Colonic mucosa (tissue), 4 donors: ENCODE results near the gene TXNL1. TPM values are rescaled to one million over a fixed set of nuclear protein-coding genes. Genes with fewer than 3 reads are reported as not detected.

Source experiments
- DNase-seq: peaks from one replicate; pipeline ENCODE4 v3.0.0-alpha.2; 2020
- H3K27ac ChIP-seq: fragments of 200-600 bp; one replicate; pipeline ENCODE4 v1.8.0; 2021
- H3K27me3 ChIP-seq: fragments of 200-600 bp; one replicate; pipeline ENCODE4 v1.8.0; 2021
- H3K36me3 ChIP-seq: fragments of 200-600 bp; one replicate; pipeline ENCODE4 v1.8.0; 2021
- H3K4me1 ChIP-seq: fragments of 200-600 bp; one replicate; pipeline ENCODE4 v1.8.0; 2021; ENCODE audit warnings: mild to moderate bottlenecking
- H3K4me3 ChIP-seq: fragments of 200-600 bp; one replicate; pipeline ENCODE4 v1.8.0; 2021
- H3K9ac ChIP-seq, 2 donors: one replicate each; pipeline ENCODE4 v1.7.0; 2013; ENCODE audit warnings: control low read depth in 2 of 2, low read depth in 2 of 2, low read length in 2 of 2
- H3K9me3 ChIP-seq: fragments of 200-600 bp; one replicate; pipeline ENCODE4 v1.8.0; 2021
- intact Hi-C: fragments of 100-400 bp; cut with DNase I; formaldehyde crosslinking; loops from one replicate; pipeline ENCODE4 v1.14.1; 2022
- total RNA-seq, 2 donors: library from RNA; stranded (reverse); fragmentation: NEBNext Ultra II Directional in 1 of 2; extraction: Animal tissue kit (Norgen Biotek cat#: 25700) in 1 of 2; gene quantifications; one replicate each; pipeline ENCODE4 v1.2.1, GENCODE V29; 2021
- TF ChIP-seq, protein P1 (sequence below): fragments of 200-600 bp; IDR thresholded peaks from one replicate; pipeline ENCODE4 v1.8.0; 2022; ENCODE audit warnings: antibody characterized with exemption, mild to moderate bottlenecking
- donor health status: healthy.
- donor health status: DM: no; HTN: no; CAD: no.
- donor health status: DM: no; HTN: no; CAD: no.

Gene TXNL1
- total RNA-seq, 2 donors from 2014 or later = 67.7 to 69.4 TPM

DNA sequence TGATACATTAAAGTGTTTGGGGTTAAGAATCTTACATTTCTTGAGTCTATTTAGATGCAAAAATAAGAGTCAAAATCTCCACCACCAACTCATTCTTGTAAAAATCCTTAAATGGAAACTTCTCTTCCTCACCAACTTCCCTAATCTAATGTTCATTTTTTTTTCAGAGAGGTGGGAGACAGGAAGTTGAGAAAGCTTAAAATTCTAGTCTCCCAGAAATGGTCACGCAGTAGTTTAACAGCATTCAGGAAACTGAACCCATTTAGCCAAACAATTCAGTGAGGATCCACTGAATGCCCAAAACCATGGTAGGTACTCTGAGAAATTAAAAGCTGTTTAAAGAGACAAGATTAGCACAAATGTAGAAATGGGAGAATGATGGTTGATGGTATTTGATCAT, 69.0 kb downstream of the TXNL1 start:
- no peaks in the 10 kb centered on the region for H3K4me1 ChIP-seq
- no peaks in the 10 kb centered on the region for H3K27me3 ChIP-seq
- intact Hi-C loops = no loop called here
- no peak for DNase-seq
- H3K27ac ChIP-seq = no peak overlapping the region
- TF ChIP-seq, protein P1, sequence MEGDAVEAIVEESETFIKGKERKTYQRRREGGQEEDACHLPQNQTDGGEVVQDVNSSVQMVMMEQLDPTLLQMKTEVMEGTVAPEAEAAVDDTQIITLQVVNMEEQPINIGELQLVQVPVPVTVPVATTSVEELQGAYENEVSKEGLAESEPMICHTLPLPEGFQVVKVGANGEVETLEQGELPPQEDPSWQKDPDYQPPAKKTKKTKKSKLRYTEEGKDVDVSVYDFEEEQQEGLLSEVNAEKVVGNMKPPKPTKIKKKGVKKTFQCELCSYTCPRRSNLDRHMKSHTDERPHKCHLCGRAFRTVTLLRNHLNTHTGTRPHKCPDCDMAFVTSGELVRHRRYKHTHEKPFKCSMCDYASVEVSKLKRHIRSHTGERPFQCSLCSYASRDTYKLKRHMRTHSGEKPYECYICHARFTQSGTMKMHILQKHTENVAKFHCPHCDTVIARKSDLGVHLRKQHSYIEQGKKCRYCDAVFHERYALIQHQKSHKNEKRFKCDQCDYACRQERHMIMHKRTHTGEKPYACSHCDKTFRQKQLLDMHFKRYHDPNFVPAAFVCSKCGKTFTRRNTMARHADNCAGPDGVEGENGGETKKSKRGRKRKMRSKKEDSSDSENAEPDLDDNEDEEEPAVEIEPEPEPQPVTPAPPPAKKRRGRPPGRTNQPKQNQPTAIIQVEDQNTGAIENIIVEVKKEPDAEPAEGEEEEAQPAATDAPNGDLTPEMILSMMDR = no peak
- no peak overlapping the region for H3K9ac ChIP-seq
- H3K9me3 ChIP-seq = no peaks in the 10 kb centered on the region
- H3K4me3 ChIP-seq = no peak overlapping the region
- H3K36me3 ChIP-seq = no peaks in the 10 kb centered on the region

DNA sequence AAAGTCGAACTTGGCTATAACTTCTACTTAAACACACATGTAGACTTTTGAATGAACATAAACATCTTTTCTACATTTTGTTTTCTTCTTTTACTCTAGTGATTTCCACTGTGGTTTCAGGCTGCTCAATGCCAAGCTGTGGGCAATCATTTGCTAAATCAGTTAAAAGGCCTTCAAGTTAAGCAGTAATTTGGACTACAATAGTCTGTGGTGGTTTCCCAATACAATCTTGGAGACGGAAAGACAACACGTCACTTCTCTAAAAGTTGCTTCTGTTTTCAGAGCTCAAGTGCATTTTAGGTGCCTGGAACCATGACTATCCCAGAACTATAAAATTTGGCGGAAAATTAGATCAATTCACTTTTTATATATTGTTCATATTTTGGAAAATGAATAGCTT, 69.4 kb downstream of the TXNL1 start:
- TF ChIP-seq, protein P1 = no peak
- H3K27ac ChIP-seq = no peak overlapping the region

DNA sequence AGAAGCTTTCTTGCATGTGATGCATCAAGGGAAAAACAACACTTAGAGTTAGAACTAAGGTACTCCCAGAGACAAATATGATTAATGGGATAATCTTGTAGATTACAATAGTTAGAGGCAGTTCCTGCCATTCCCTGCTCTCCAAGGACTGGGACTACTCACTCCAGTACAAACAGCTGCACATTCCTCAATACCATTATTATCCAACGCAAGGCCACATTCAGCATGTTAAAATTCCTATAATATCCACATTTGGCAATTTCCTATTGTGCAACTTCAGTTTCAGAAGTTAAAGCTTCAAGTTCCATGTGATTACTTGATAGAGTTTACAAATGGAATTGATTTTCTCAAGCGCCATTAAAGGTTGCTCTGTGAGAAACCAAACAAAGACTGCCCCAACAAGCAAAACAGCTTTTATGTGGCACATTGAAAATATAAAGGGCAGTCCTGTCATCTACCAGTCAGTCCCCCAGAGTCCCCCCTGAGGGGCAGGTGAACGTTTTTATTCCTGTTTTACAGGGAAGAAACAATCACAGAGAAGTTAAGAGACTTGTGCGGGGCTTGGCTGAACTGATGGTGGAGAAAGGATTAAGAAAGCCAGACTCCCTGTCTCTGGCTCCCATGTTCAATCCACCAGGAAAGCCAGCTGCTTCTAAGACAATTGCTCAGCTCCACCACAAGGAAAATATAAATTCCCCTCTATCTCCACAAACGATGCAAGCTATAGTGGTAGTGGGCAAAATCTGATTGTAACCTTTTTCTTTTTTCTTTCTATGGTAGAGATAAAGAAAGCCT, 72.6 kb downstream of the TXNL1 start:
- Histone ChIP-seq H3K27ac (no peak overlapping the region), H3K4me3 (no peak overlapping the region), H3K9ac (no peak overlapping the region), H3K36me3 (no peaks in the 10 kb centered on the region), H3K4me1 (no peaks in the 10 kb centered on the region), H3K9me3 (no peaks in the 10 kb centered on the region), H3K27me3 (no peaks in the 10 kb centered on the region)
- no peak for DNase-seq
- TF ChIP-seq, protein P1 = no peak
- intact Hi-C loops = no loop called here

More for the DNA sequence above, 69.4 kb downstream of the TXNL1 start:
- Histone ChIP-seq H3K4me1 (no peaks in the 10 kb centered on the region), H3K9me3 (no peaks in the 10 kb centered on the region), H3K36me3 (no peaks in the 10 kb centered on the region), H3K9ac (no peak overlapping the region), H3K27me3 (no peaks in the 10 kb centered on the region), H3K4me3 (no peak overlapping the region)
- DNase-seq = no peak
- intact Hi-C loops = no loop called here

DNA sequence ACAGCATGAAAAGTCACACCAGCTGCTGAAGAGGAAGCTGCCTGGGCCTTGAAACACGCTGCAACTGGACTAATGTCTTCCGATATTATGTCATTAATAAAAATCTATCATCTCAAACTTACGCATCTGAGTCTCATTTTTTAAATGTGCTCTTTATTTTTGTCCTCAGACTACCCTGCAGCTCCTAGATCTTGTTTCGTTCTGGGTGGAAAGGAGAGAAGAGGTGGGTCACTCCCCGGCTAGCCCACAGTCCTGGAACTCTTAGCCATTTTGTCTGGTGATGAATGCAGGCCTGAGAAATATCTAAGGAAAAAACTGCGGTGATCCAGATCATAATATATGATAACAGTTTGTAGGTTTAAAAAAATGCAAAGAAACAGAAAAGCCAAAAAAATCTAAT, 73.3 kb downstream of the TXNL1 start:
- H3K4me1 ChIP-seq = no peaks in the 10 kb centered on the region
- TF ChIP-seq, protein P1 = no peak

DNA sequence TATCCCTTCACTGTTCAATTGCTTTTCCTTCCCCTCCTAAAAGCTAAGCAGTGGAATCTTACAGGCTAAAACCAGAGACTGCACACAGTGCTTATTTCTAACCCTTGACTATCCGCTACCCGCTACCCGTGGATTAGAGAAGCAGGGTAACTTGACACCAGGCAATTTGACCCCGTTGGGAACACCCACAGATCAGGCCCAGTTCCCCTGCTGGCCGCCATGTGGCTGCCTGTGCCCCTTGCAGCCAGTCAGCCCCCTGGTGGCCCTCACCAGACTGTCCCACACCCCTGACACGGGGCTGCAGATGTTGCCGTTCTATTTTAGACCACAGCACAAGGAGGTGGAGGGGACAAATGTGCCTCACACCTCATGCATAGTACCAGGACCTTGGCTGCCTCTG, 74.8 kb downstream of the TXNL1 start:
- no peak for DNase-seq
- intact Hi-C loops = no loop called here

More for the DNA sequence above, 73.3 kb downstream of the TXNL1 start:
- DNase-seq = no peak
- Histone ChIP-seq H3K27ac (no peak overlapping the region), H3K36me3 (no peaks in the 10 kb centered on the region), H3K4me3 (no peak overlapping the region), H3K9me3 (no peaks in the 10 kb centered on the region), H3K9ac (no peak overlapping the region), H3K27me3 (no peaks in the 10 kb centered on the region)
- intact Hi-C loops = no loop called here

More for the DNA sequence above, 74.8 kb downstream of the TXNL1 start:
- Histone ChIP-seq H3K9me3 (no peaks in the 10 kb centered on the region), H3K27me3 (no peaks in the 10 kb centered on the region), H3K27ac (no peak overlapping the region), H3K9ac (no peak overlapping the region), H3K4me1 (no peaks in the 10 kb centered on the region), H3K4me3 (no peak overlapping the region), H3K36me3 (no peaks in the 10 kb centered on the region)
- TF ChIP-seq, protein P1 = no peak
